Measurements from ENCODE around the gene RBPJ.

RBPJ gene

GRCh38 chr4:26294904-26295303 is 25.9 kb upstream of the RBPJ start:
- TF ChIP-seq CTCF (IDR thresholded peaks at IDR 0.05; ENCODE audit: insufficient read depth, missing control alignments), result no peak
- FAIRE-seq (no peak), DNase-seq (ENCODE audit: insufficient read length, low spot score) (no peak)

DNA sequence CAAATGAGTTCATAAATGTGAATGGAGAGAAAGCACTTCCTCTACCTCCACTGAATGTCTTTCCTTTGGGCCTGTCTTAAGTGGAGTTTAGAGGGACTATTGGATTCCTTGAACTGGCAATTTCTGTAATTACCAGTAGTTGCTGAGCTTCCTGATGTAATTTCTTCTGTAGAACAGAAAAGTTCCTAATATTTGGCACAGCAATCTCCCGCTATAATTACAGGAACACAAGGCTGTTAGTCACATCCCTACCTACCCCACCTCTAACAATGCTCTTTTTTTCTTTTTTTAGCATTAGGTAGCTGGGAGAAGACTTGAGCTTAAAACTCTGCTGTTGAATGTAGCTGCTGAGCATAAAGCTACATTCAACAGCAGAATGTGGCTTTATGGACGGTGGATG is 24.8 kb upstream of the RBPJ start:
- DNase-seq (ENCODE audit: insufficient read length, low spot score), result no peak
- no peak for FAIRE-seq
- TF ChIP-seq CTCF (IDR thresholded peaks at IDR 0.05; ENCODE audit: insufficient read depth, missing control alignments), result no peak

DNA sequence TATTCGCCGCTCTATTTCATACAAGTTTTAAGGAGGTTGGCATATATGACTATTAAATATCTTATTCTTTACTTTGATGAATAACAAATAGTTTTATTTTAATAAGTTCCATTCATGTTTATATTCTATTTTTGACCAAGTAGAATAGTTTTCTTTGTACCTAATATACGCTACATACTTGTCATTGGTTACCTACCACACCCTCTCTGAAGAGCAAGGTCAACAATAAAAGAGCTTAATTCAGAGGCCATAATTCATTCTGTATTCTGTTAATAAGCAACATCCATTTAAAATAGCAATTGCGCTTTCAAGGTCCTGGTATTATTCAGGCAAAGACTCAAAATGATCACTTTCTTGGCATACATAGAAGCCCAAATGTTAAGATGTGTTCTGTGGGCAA is 24.3 kb upstream of the RBPJ start:
- DNase-seq (ENCODE audit: insufficient read length, low spot score) (no peak), FAIRE-seq (no peak)
- TF ChIP-seq CTCF (IDR thresholded peaks at IDR 0.05; ENCODE audit: insufficient read depth, missing control alignments), result no peak

DNA sequence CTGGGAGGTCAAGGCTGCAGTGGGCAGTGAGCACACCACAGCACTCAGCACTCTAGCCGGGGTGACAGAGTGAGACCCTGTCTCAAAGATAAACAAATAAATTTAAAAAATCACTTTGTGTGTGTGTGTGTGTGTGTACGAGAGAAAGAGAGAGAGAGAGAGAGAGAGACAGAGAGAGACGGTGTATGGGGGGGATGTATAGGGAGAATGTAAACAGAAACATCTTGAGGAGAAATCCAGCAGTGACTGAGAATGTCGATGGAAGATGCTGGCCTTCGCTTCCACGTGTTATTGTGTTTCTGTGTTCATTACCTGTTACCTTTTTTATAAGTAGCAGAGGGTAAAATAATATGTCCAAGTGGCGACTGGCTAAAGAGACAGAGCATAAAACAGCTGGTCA is 23.6 kb upstream of the RBPJ start:
- FAIRE-seq, result no peak

GRCh38 chr4:26298198-26298947 is 22.4 kb upstream of the RBPJ start:
- no peak for DNase-seq (ENCODE audit: insufficient read length, low spot score)
- no peak for FAIRE-seq
- no peak for TF ChIP-seq CTCF (IDR thresholded peaks at IDR 0.05; ENCODE audit: insufficient read depth, missing control alignments)

More for the DNA sequence above, 23.6 kb upstream of the RBPJ start:
- DNase-seq (ENCODE audit: insufficient read length, low spot score), result no peak
- no peak for TF ChIP-seq CTCF (IDR thresholded peaks at IDR 0.05; ENCODE audit: insufficient read depth, missing control alignments)

GRCh38 chr4:26299254-26299882 is 21.4 kb upstream of the RBPJ start:
- FAIRE-seq (no peak), DNase-seq (ENCODE audit: insufficient read length, low spot score) (no peak)
- TF ChIP-seq CTCF (IDR thresholded peaks at IDR 0.05; ENCODE audit: insufficient read depth, missing control alignments), result no peak

Data from D721Med (cell line).